B cell (primary cell): Measurements from ENCODE around the gene ITGB1. TPM values are rescaled to one million over a fixed set of nuclear protein-coding genes. Genes with fewer than 3 reads are reported as not detected.
"Not testable (repeated sequence)": the region's sequence is repeated elsewhere in the genome, so short reads cannot be mapped to it uniquely, and the experiment has no call there.

Source experiments
- ATAC-seq: fragments of 200-7000 bp; cut with Tn5 transposase; one replicate; pipeline ENCODE4 v1.10.0; 2021; ENCODE audit warnings: low read depth, mild to moderate bottlenecking, moderate number of reproducible peaks, moderate library complexity
- CTCF ChIA-PET: fragments of 350-600 bp; sonication (Branson Sonifier 250); formaldehyde crosslinking; loops from one replicate; lab custom pipeline; 2021; ENCODE audit warnings: antibody characterized with exemption, inconsistent platforms; lab: Charles Lee
- POLR2A ChIA-PET: fragments of 350-600 bp; sonication (Branson Sonifier 250); formaldehyde crosslinking; loops from one replicate; lab custom pipeline; 2021; ENCODE audit warnings: antibody characterized with exemption; lab: Charles Lee
- DNase-seq: peaks from one replicate; pipeline ENCODE4 v3.0.0; 2013
- H2AFZ ChIP-seq: 2 replicates; pipeline ENCODE4 v1.6.1; 2012; ENCODE audit warnings: mild to moderate bottlenecking, low read depth, low read length; ENCODE audit not compliant: insufficient read depth, poor library complexity, severe bottlenecking
- H3K27ac ChIP-seq, 2 donors: 1 replicate in 1 of 2; 2 replicates in 1 of 2; pipeline ENCODE4 v1.5.1; 2012 to 2013; ENCODE audit warnings: low read length in 2 of 2, mild to moderate bottlenecking in 2 of 2, moderate library complexity in 1 of 2
- H3K27me3 ChIP-seq, 4 experiments: fragments of 200-600 bp in 1 of 4; sonication (generic) in 1 of 4; replicated peaks in 1 of 4; 1 replicate in 2 of 4; 2 replicates in 2 of 4; pipeline versions ENCODE4 v1.6.1 to v1.7.0; 2013 to 2016; ENCODE audit warnings: low read length in 3 of 4, mild to moderate bottlenecking in 2 of 4, mixed read lengths in 1 of 4, moderate library complexity in 1 of 4; ENCODE audit not compliant: insufficient read depth in 4 of 4, control insufficient read depth in 3 of 4; ENCODE audit errors: control extremely low read depth in 1 of 4
- H3K36me3 ChIP-seq, 2 experiments: replicated peaks in 1 of 2; 1 replicate in 1 of 2; 2 replicates in 1 of 2; pipeline versions ENCODE4 v1.6.1 to v1.7.1; 2013; ENCODE audit warnings: low read length in 1 of 2; ENCODE audit not compliant: insufficient read depth in 2 of 2, control insufficient read depth in 1 of 2; ENCODE audit errors: control extremely low read depth in 1 of 2, extremely low read depth in 1 of 2
- H3K4me1 ChIP-seq, 2 donors: fragments of 200-600 bp in 1 of 2; sonication (generic) in 1 of 2; 1 replicate in 1 of 2; 2 replicates in 1 of 2; pipeline versions ENCODE4 v1.5.1 to v1.6.1; 2013 to 2017; ENCODE audit warnings: low read length in 2 of 2; ENCODE audit not compliant: control insufficient read depth in 2 of 2, insufficient read depth in 2 of 2
- H3K4me2 ChIP-seq: replicated peaks from 2 replicates; pipeline ENCODE3; 2012; ENCODE audit warnings: mild to moderate bottlenecking, low read depth, low read length; ENCODE audit not compliant: poor library complexity, severe bottlenecking
- H3K4me3 ChIP-seq, 5 experiments: fragments of 200-600 bp in 1 of 5; sonication (generic) in 1 of 5; 1 replicate in 3 of 5; 2 replicates in 2 of 5; pipeline versions ENCODE4 v1.5.1 to v1.7.0; 2011 to 2016; ENCODE audit warnings: low read length in 4 of 5, mild to moderate bottlenecking in 4 of 5, low read depth in 2 of 5, control low read depth in 1 of 5, moderate library complexity in 1 of 5; ENCODE audit not compliant: insufficient read depth in 1 of 5; ENCODE audit errors: control extremely low read depth in 1 of 5, extremely low read depth in 1 of 5
- H3K79me2 ChIP-seq: fragments of 200-600 bp; sonication (generic); one replicate; pipeline ENCODE4 v1.6.0; 2016; ENCODE audit warnings: low read length; ENCODE audit not compliant: control insufficient read depth, insufficient read depth
- H3K9ac ChIP-seq: fragments of 200-600 bp; sonication (generic); 2 replicates; pipeline ENCODE4 v1.6.1; 2017; ENCODE audit warnings: mild to moderate bottlenecking, low read length, moderate library complexity
- H3K9me3 ChIP-seq, 3 donors: one replicate each; pipeline versions ENCODE4 v1.6.1 to v1.7.1; 2013; ENCODE audit warnings: low read length in 2 of 3; ENCODE audit not compliant: control insufficient read depth in 2 of 3, insufficient read depth in 1 of 3; ENCODE audit errors: control extremely low read depth in 1 of 3
- H4K20me1 ChIP-seq: 2 replicates; pipeline ENCODE4 v1.6.0; 2012; ENCODE audit warnings: mild to moderate bottlenecking, low read length; ENCODE audit not compliant: insufficient read depth, control insufficient read depth, poor library complexity, severe bottlenecking
- H3K27ac Mint-ChIP-seq: one replicate; pipeline ENCODE4 v1.8.0; 2021; ENCODE audit warnings: mixed read lengths
- H3K27me3 Mint-ChIP-seq: one replicate; pipeline ENCODE4 v1.8.0; 2021; ENCODE audit warnings: mixed read lengths
- H3K4me1 Mint-ChIP-seq: one replicate; pipeline ENCODE4 v1.8.0; 2021; ENCODE audit warnings: mixed read lengths
- H3K4me3 Mint-ChIP-seq: one replicate; pipeline ENCODE4 v1.8.0; 2021; ENCODE audit warnings: mixed read lengths
- H3K9me3 Mint-ChIP-seq: one replicate; pipeline ENCODE4 v1.8.0; 2022; ENCODE audit warnings: mixed read lengths; ENCODE audit not compliant: insufficient read depth
- CTCF ChIP-seq: fragments of 200-600 bp; IDR thresholded peaks from one replicate; pipeline ENCODE4 v1.8.0; 2022; ENCODE audit warnings: antibody characterized with exemption, mild to moderate bottlenecking
- EZH2 ChIP-seq: IDR thresholded peaks from 2 replicates; pipeline ENCODE4 v1.6.1; 2012; ENCODE audit warnings: borderline replicate concordance, low read depth, mild to moderate bottlenecking, moderate library complexity, low read length; ENCODE audit not compliant: insufficient read depth, poor library complexity, severe bottlenecking
- WGBS: methylation state at CpG from one replicate; pipeline ENCODE4 v1.1.5; 2013; ENCODE audit warnings: missing lambda C conversion rate; ENCODE audit not compliant: insufficient coverage; 5-methylcytosine and 5-hydroxymethylcytosine counted together
- intact Hi-C: fragments of 100-400 bp; cut with micrococcal nuclease; formaldehyde crosslinking; loops from one replicate; pipeline ENCODE4 v1.10.0; 2022
- polyA plus RNA-seq: library from polyadenylated mRNA; depleted of rRNA; stranded (reverse); fragments of >200 nt; gene quantifications from 2 replicates; pipeline ENCODE4 v1.2.3, GENCODE V29; 2012
- total RNA-seq, 2 donors: library from RNA; stranded (reverse); fragments of 120-200 nt in 1 of 2; gene quantifications; 1 replicate in 1 of 2; 2 replicates in 1 of 2; pipeline versions ENCODE4 v1.2.3 to v1.2.4, GENCODE V29; 2013 to 2022

ITGB1 gene
- total and polyA plus RNA-seq, 2 donors (not counting 1 experiment from before 2014, with no cell fraction given): 30.8 to 128 TPM

GRCh38 chr10:32979041-32979440 lies 21.0 kb upstream of the ITGB1 start:
- Histone ChIP-seq H3K4me2 (no peak overlapping the region), H2AFZ (no peak overlapping the region), H3K4me1 (peaks cover 3 to 12% of the 10 kb centered on the region in 2 donors), H3K27me3 (peaks cover 0 to 2% (median 0%) of the 10 kb centered on the region in 4 experiments), H3K9me3 (no peaks in the 10 kb centered on the region), H3K36me3 (no peaks in the 10 kb centered on the region), H4K20me1 (no peaks in the 10 kb centered on the region), H3K27ac (no peak overlapping the region), H3K9ac (no peak overlapping the region), H3K4me3 (no peak overlapping the region), H3K79me2 (no peaks in the 10 kb centered on the region)
- H3K9me3 Mint-ChIP-seq: no peaks in the 10 kb centered on the region
- H3K27ac Mint-ChIP-seq: no peak overlapping the region
- H3K27me3 Mint-ChIP-seq: no peaks in the 10 kb centered on the region
- POLR2A ChIA-PET: no interaction called here
- no peak overlapping the region for H3K4me3 Mint-ChIP-seq
- TF ChIP-seq CTCF: no peak
- no peak for TF ChIP-seq EZH2
- WGBS: 100% methylated on average over 3 of the region's 3 CpGs
- ATAC-seq (no peak), DNase-seq (no peak)
- H3K4me1 Mint-ChIP-seq: peaks cover 14% of the 10 kb centered on the region
- intact Hi-C loops: no loop called here
- CTCF ChIA-PET: no interaction called here

- peaks cover 3 to 16% of the 10 kb centered on the region in 2 donors for H3K4me1 ChIP-seq
- CTCF ChIA-PET: interaction anchor here (1.1 kb wide), 2 partner anchors 31 to 35 kb away, joined by 3 read pairs; no protein-coding TSS in a partner anchor
- H3K27ac ChIP-seq, H4K20me1 ChIP-seq, H3K4me2 ChIP-seq, H2AFZ ChIP-seq, H3K9me3 Mint-ChIP-seq, H3K79me2 ChIP-seq, H3K9me3 ChIP-seq, H3K36me3 ChIP-seq, H3K9ac ChIP-seq, H3K27ac Mint-ChIP-seq, ATAC-seq, H3K27me3 Mint-ChIP-seq, H3K4me3 Mint-ChIP-seq, H3K27me3 ChIP-seq, intact Hi-C loops, H3K4me3 ChIP-seq, DNase-seq, POLR2A ChIA-PET: not testable (repeated sequence)
- H3K4me1 Mint-ChIP-seq: peaks cover 14% of the 10 kb centered on the region
- no CpG with 5 or more reads among the region's 4 CpGs for WGBS
Measured at GRCh38 chr10:32977846-32978809, 20.1 kb upstream of the ITGB1 start.
